GM21723 (cell line): ENCODE results near the gene GABRB1.

ENCODE experiments used
- ATAC-seq: cut with Tn5 transposase; IDR thresholded peaks from one replicate; pipeline ENCODE4 v1.9.1; 2021; ENCODE audit warnings: mild to moderate bottlenecking, moderate library complexity; ENCODE audit not compliant: unreplicated experiment

GABRB1 gene

GRCh38 chr4:47463235-47463956 lies 432.0 kb downstream of the GABRB1 start, which contains the start of gene COMMD8:
TSS of gene COMMD8 (minus strand) at chr4:47463702. CDS start at chr4:47463651, 51 bp downstream.
- peak; percentile 90 for ATAC-seq

GRCh38 chr4:47465004-47465403 lies 433.6 kb downstream of the GABRB1 start:
- no peak for ATAC-seq

GRCh38 chr4:47466056-47466785 lies 434.9 kb downstream of the GABRB1 start:
- no peak for ATAC-seq

GRCh38 chr4:47468706-47469365 lies 437.5 kb downstream of the GABRB1 start:
- no peak for ATAC-seq

- ATAC-seq = no peak
Measured at GRCh38 chr4:47469951-47470350, 438.6 kb downstream of the GABRB1 start.

- no peak for ATAC-seq
Measured at GRCh38 chr4:47471064-47471463, 439.7 kb downstream of the GABRB1 start.

GRCh38 chr4:47471591-47471990 lies 440.2 kb downstream of the GABRB1 start:
- ATAC-seq = no peak

- ATAC-seq = no peak
Measured at GRCh38 chr4:47473141-47473750, 441.9 kb downstream of the GABRB1 start.

GRCh38 chr4:47474799-47475198 lies 443.4 kb downstream of the GABRB1 start:
- no peak for ATAC-seq

- no peak for ATAC-seq
Measured at GRCh38 chr4:47475411-47475810, 444.0 kb downstream of the GABRB1 start.
